Skeletal muscle tissue (tissue), 4 donors: Measurements from ENCODE around the gene DLG2. TPM values are rescaled to one million over a fixed set of nuclear protein-coding genes. Genes with fewer than 3 reads are reported as not detected.
"Not testable (repeated sequence)": the region's sequence is repeated elsewhere in the genome, so short reads cannot be mapped to it uniquely, and the experiment has no call there.

Source experiments
- H3K27ac ChIP-seq: one replicate; pipeline ENCODE4 v1.7.0; 2013; ENCODE audit warnings: mild to moderate bottlenecking, low read depth, low read length, inconsistent platforms
- H3K27me3 ChIP-seq, 3 donors: one replicate each; pipeline ENCODE4 v1.7.0; 2013; ENCODE audit warnings: low read length in 3 of 3; ENCODE audit not compliant: control insufficient read depth in 3 of 3, insufficient read depth in 3 of 3
- H3K36me3 ChIP-seq, 3 donors: one replicate each; pipeline ENCODE4 v1.7.0; 2013; ENCODE audit warnings: low read length in 3 of 3; ENCODE audit not compliant: control insufficient read depth in 3 of 3, insufficient read depth in 3 of 3
- H3K4me1 ChIP-seq, 3 donors: one replicate each; pipeline ENCODE4 v1.7.0; 2013; ENCODE audit warnings: low read length in 3 of 3, mild to moderate bottlenecking in 3 of 3; ENCODE audit not compliant: control insufficient read depth in 3 of 3, insufficient read depth in 3 of 3
- H3K4me3 ChIP-seq, 3 donors: one replicate each; pipeline ENCODE4 v1.7.0; 2013; ENCODE audit warnings: low read length in 3 of 3
- H3K9ac ChIP-seq, 3 donors: one replicate each; pipeline ENCODE4 v1.7.0; 2013; ENCODE audit warnings: low read length in 3 of 3, mild to moderate bottlenecking in 3 of 3, moderate library complexity in 2 of 3, low read depth in 1 of 3
- H3K9me3 ChIP-seq, 3 donors: one replicate each; pipeline ENCODE4 v1.7.0; 2013; ENCODE audit warnings: low read length in 3 of 3; ENCODE audit not compliant: control insufficient read depth in 3 of 3
- total RNA-seq: library from RNA; depleted of rRNA; stranded (reverse); fragments of >200 nt; gene quantifications from one replicate; pipeline ENCODE4 v1.2.3, GENCODE V29; 2014
- donor health status: Osteomylitis.

The DLG2 gene
- total RNA-seq = 18.3 TPM

DNA sequence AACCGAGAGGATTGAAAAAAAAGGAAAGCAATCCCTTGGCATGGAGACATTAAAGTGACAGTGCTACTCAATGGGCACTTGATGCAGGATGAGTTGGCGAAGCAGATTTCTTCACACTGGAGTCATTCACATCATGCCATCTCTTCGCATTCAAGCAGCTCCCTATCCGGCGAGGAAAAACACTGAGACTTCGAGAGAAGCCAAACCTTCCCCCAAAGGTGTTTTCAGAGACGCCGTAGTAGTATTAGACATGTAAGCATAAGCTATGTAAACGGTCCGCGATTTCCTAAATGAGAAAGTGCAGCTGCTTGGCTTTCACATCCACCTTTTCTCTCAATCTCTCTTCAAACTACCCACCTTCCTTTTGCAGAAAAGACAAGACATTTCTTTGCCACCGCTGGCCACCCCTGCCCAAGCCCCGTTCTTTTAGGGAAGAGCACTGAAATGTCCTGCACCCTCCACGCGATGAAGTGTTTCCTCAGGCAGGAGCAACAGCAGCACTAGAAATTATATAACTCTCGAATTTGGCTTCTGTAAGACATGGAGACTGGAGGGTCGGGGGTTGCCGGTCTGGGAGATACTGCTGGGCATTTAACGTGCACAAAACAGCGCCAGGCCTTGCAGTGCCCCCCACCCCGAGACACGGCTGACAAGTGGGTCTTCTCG, at the start of gene DLG2:
DLG2 (minus strand) TSS at position 13 of the 666 bp plus-strand sequence.
- H3K27me3 ChIP-seq = no peaks in the 10 kb centered on the region
- H3K9ac ChIP-seq = peak within 1 kb of the TSS; percentile 91 to 97 (median 92)
- H3K27ac ChIP-seq = peak within 1 kb of the TSS; percentile 92
- H3K4me3 ChIP-seq = peak within 1 kb of the TSS; percentile 81 to 86 (median 84)
- peaks cover 3 to 26% (median 12%) of the 10 kb centered on the region in 3 donors for H3K4me1 ChIP-seq
- H3K36me3 ChIP-seq = peaks cover 0 to 4% (median 2%) of the 10 kb centered on the region in 3 donors
- no peaks in the 10 kb centered on the region for H3K9me3 ChIP-seq

GRCh38 chr11:85673393-85673792, 46.2 kb upstream of the DLG2 start:
- no peak overlapping the region for H3K4me3 ChIP-seq
- H3K9me3 ChIP-seq = no peaks in the 10 kb centered on the region
- no peaks in the 10 kb centered on the region for H3K4me1 ChIP-seq
- H3K36me3 ChIP-seq = no peaks in the 10 kb centered on the region
- H3K27me3 ChIP-seq = no peaks in the 10 kb centered on the region
- H3K9ac ChIP-seq = no peak overlapping the region
- H3K27ac ChIP-seq = no peak overlapping the region

- Histone ChIP-seq H3K27me3 (no peaks in the 10 kb centered on the region), H3K4me3 (no peak overlapping the region), H3K36me3 (no peaks in the 10 kb centered on the region), H3K4me1 (no peaks in the 10 kb centered on the region), H3K27ac (no peak overlapping the region), H3K9me3 (no peaks in the 10 kb centered on the region), H3K9ac (no peak overlapping the region)
Observed at GRCh38 chr11:85672105-85672902, 45.2 kb upstream of the DLG2 start.

- not testable (repeated sequence) for H3K27ac ChIP-seq, H3K27me3 ChIP-seq, H3K9me3 ChIP-seq, H3K36me3 ChIP-seq, H3K4me1 ChIP-seq, H3K9ac ChIP-seq, H3K4me3 ChIP-seq
Observed at GRCh38 chr11:85670949-85671663, 44.0 kb upstream of the DLG2 start.

- no peak overlapping the region for H3K27ac ChIP-seq
- no peak overlapping the region for H3K4me3 ChIP-seq
- peaks cover 0 to under 1% (median 0%) of the 10 kb centered on the region in 3 donors for H3K36me3 ChIP-seq
- peaks cover 2 to 5% (median 3%) of the 10 kb centered on the region in 3 donors for H3K4me1 ChIP-seq
- no peaks in the 10 kb centered on the region for H3K27me3 ChIP-seq
- H3K9ac ChIP-seq = no peak overlapping the region
- H3K9me3 ChIP-seq = no peaks in the 10 kb centered on the region
Observed at GRCh38 chr11:85668157-85668556, 41.0 kb upstream of the DLG2 start.

DNA sequence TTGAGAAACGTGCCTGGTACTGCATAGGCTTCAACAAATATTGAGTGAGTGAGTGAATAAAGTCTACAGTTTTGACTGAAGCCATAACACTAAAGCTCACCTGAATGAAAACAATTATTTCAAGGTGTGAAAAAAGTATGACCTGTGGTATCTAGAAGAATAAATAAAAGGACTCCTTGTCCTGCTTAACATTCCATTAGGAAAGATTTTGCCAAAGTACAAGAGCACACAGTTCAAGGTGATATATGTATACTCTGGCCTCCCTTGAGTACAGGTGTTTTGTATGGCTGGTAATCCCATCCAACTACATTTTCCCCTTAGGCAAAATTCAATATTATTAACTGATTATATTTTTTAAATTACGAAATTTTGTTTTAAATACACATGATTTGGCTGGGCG, 39.5 kb upstream of the DLG2 start:
- Histone ChIP-seq H3K9ac (no peak overlapping the region), H3K4me1 (peaks cover 11 to 16% (median 13%) of the 10 kb centered on the region in 3 donors)

DNA sequence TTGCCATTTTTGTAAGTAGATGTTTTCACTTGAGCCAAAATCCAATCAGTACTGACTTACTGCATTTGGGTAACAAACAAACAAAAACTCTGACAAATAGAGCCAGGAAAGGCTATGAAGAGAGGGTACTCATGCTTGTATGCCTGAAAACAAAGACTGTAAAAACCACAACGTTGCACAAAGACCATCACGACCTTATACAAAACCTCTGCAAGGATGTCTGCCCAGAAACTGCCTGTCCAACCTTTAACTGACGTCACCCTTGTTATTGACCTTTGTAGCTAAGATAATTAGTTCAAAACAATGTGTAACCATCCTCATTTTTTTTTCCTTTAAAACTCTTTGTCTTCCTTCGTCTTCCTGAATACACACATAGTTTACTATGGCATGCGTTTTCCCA, 38.6 kb upstream of the DLG2 start:
- Histone ChIP-seq H3K27me3 (no peaks in the 10 kb centered on the region), H3K27ac (peak overlapping the region; percentile 98), H3K4me3 (peak overlapping the region in 2 of 3 donors; percentile 88 to 96), H3K4me1 (peaks cover 11 to 26% (median 13%) of the 10 kb centered on the region in 3 donors), H3K9ac (no peak overlapping the region), H3K9me3 (no peaks in the 10 kb centered on the region), H3K36me3 (peaks cover 0 to 3% (median 2%) of the 10 kb centered on the region in 3 donors)

More for the DNA sequence above, 39.5 kb upstream of the DLG2 start:
- Histone ChIP-seq H3K4me3 (no peak overlapping the region), H3K36me3 (peaks cover 0 to 3% (median 0%) of the 10 kb centered on the region in 3 donors), H3K27me3 (no peaks in the 10 kb centered on the region), H3K9me3 (no peaks in the 10 kb centered on the region), H3K27ac (no peak overlapping the region)

- Histone ChIP-seq H3K4me1 (peaks cover 11 to 34% (median 16%) of the 10 kb centered on the region in 3 donors), H3K9ac (peak within 1 kb of the TSS; percentile 92 to 97 (median 96)), H3K27me3 (no peaks in the 10 kb centered on the region), H3K9me3 (no peaks in the 10 kb centered on the region), H3K36me3 (peaks cover 0 to 10% (median 3%) of the 10 kb centered on the region in 3 donors), H3K4me3 (peak within 1 kb of the TSS; percentile 84 to 96 (median 88)), H3K27ac (peak within 1 kb of the TSS; percentile 98)
Observed at GRCh38 chr11:85664615-85665481, 37.7 kb upstream of the DLG2 start, which contains the start of gene CREBZF. Gene CREBZF, minus strand, starts transcription at chr11:85665129. Its CDS starts 254 bp downstream, at chr11:85664875.
